ENCODE results near the gene PAWR.

DNA sequence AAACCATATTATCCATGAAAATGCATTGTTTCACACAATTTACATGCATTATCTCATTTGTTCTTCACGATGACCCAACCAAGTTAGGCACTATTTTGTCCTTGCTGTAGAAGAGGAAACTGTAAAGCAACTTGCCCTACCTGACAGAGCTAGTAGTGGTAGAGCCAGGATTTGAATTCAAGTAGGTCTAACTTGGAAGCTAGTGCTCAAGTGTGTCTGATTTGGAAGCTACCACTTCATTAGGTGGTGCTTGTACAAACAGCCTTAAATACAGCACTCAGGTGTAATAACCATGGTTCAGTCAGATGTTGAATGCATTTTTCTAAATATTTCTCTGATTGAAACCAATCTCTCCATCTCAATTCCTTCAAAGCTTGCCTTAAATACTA is 123.6 kb downstream of the PAWR start:
- TF ChIP-seq, protein P1, sequence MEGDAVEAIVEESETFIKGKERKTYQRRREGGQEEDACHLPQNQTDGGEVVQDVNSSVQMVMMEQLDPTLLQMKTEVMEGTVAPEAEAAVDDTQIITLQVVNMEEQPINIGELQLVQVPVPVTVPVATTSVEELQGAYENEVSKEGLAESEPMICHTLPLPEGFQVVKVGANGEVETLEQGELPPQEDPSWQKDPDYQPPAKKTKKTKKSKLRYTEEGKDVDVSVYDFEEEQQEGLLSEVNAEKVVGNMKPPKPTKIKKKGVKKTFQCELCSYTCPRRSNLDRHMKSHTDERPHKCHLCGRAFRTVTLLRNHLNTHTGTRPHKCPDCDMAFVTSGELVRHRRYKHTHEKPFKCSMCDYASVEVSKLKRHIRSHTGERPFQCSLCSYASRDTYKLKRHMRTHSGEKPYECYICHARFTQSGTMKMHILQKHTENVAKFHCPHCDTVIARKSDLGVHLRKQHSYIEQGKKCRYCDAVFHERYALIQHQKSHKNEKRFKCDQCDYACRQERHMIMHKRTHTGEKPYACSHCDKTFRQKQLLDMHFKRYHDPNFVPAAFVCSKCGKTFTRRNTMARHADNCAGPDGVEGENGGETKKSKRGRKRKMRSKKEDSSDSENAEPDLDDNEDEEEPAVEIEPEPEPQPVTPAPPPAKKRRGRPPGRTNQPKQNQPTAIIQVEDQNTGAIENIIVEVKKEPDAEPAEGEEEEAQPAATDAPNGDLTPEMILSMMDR (optimal IDR thresholded peaks at IDR 0.05 in 1 of 3, IDR thresholded peaks at IDR 0.05 in 1 of 3, conservative IDR thresholded peaks at IDR 0.05 in 1 of 3; ENCODE audit: extremely low read depth in 1 of 3, insufficient read depth in 2 of 3, low read length in 3 of 3), result no peak
- TF ChIP-seq EZH2 (IDR thresholded peaks at IDR 0.05; ENCODE audit: low read length), result no peak
